ENCODE data around the gene TDRD12.

TDRD12 gene

GRCh38 chr19:32876236-32876918 is 156.8 kb downstream of the TDRD12 start:
- no peak for TF ChIP-seq CTCF (conservative IDR thresholded peaks at IDR 0.05; ENCODE audit: control insufficient read depth, insufficient read depth, low read depth, low read length)
- no peak for DNase-seq (ENCODE audit: low read depth)
- H3K4me3 ChIP-seq (ENCODE audit: control insufficient read depth, low read depth, low read length) = no peak overlapping the region

- no peak for TF ChIP-seq CTCF (conservative IDR thresholded peaks at IDR 0.05; ENCODE audit: control insufficient read depth, insufficient read depth, low read depth, low read length)
- peak; percentile 40 for DNase-seq (ENCODE audit: low read depth)
- H3K4me3 ChIP-seq (ENCODE audit: control insufficient read depth, low read depth, low read length) = no peak overlapping the region
Observed at GRCh38 chr19:32876919-32877285, 157.3 kb downstream of the TDRD12 start.
